ACHN (cell line): ENCODE results near the gene RAD18.
A peak's percentile ranks its signal among the peaks of the same experiment; 100 is the strongest.

Experiments
- DNase-seq: peaks from one replicate; pipeline ENCODE4 v3.0.0-alpha.2; 2015
- in situ Hi-C: cut with HindIII; loops from 2 replicates; pipeline ENCODE4 v1.10.0; 2017; ENCODE audit warnings: low sequenced_read_pairs, low pct_ligation_motif_present, low pct_unique_long_range_greater_than_20kb

Gene RAD18

DNA sequence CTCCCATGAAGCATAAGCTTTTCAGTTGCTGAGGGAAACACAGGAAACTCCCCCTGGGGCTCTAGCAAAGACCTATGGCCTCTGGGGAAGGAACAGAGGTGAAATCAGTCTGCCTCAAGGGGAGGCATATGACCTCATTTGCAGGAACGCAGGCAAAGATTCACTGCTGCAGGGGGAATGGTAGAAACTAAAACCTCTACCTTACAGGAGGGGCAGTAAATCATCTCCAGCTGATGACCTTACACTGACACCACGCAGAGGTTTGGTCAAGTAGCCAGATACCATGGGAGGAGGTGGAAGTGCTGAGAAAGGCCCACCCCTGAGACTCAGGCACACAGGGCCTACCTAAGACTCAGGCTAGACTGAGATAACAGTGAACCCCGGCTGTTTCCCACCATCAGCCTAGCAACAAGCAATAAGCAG is 81.1 kb downstream of the RAD18 start:
- in situ Hi-C loops = no loop called here
- no peak for DNase-seq

DNA sequence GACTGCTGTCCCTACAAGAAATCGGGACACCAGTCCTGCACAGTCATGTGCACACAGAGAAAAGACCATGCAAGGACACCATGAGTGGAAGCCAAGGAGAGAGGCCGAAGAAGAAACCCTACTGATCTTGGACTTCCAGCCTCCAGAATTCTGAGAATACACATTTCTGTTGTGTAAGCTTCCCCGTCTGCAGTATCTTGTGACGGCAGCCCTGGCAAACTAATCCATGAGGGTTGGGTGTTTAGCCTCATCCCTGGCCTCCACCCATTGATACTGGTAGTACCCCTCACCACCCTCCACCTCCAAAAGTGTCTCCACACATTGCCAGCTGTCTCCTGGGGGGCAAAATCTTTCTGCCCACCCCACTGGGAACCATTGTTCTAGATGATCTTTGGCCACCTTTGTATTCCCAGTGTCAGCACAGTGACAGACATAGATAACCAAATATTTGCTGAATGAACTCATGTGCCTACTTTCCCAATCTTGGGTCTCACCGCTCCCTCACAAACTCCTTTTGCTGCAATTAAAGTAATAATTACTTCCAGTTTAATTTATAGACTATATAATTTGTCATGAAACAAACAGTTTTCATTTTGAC is 83.8 kb downstream of the RAD18 start:
- in situ Hi-C loops = no loop called here
- no peak for DNase-seq

DNA sequence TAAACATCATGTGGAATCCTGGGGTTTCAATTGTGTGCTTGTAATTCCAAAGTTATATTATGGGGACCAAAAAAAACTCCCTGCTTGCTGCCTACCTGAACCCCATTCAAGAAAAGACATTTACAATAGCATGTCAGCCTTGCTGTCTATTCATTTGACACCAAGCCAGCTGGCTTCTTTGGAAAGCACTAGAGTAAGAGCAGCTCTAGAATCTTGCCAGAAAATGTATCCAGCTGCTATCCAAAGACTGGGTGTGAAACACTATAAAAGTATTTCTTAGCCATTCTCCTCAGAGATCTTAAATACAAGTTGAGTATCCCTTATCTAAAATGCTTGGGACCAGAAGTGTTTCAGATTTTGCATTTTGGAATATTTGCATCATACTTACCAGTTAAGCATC is 87.4 kb downstream of the RAD18 start:
- DNase-seq = no peak
- in situ Hi-C loops = no loop called here

DNA sequence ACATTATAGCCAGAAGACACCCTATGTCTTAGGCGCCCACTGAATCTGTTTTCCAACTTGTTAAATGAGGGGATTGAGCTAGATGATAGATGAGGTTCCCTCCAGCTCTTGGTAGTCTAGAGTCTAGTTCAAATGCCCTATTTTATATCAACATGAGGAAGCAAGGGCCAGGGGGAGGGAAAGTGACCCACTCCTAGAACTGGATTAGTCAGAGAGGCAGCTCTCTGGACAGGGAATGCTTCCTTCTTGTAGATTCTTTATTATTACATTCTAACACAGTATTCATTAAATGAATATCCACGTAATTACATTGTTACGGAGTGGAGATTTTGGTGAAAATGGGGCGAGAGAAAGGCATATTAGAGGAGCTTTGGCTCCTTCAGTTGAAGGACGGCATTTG is 89.5 kb downstream of the RAD18 start:
- in situ Hi-C loops = no loop called here
- no peak for DNase-seq

DNA sequence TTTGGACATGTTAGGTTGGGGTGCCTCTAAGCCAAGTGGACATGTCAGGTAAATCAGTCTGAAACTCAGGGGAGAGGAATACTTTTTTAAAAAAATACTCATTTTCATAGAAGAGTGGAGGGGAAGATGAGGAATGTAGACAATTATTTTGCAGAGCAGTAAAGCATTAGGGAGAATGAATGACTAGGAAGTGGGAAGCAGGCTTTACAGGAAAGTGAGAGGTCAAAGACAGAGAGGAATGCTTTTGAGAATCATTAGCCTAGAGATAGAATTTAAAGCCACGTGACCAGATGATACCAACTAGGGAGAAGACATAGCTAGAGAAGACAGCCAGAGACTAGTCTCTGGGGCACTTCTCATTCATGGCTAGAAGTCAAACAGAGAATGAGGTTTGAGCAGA is 91.0 kb downstream of the RAD18 start:
- in situ Hi-C loops = no loop called here
- peak; percentile 58 for DNase-seq

DNA sequence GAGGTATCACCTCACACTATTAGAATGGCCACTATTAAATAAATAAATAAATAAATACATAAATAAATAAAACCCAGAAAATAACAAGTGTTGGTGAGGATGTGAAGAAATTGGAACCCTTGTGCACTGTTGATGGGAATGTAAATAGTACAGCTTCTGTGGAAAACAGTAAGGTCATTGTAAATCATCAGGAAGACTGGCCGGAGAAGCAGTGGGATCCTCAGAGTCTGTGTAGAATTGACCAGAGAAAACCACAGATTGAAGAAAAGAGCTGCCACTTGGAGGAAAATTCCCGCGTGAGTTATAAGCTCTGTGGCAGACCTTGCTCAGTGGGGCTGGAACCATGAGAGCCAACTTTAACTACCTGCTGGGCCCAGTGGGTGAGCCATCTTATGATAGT is 92.0 kb downstream of the RAD18 start:
- DNase-seq = no peak
- in situ Hi-C loops = no loop called here

DNA sequence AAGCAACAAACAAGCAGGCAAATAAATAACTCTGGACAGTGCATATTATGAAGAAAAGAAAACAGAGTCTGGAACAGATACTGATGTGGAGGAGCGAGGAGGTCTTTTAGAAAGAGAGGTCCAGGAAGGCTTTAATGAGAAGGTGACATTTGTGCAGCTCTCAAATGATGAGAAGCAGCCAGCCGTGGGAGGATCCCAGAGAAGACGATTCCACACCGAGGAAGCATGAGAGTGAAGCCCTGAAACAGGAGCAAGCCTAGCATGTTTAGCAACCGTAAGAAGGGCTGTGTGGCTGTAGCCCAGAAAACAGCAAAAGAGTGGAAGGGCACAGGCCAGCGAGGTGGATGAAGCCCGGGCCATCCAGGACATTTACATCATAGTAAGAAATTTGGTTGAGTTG is 93.1 kb downstream of the RAD18 start:
- no peak for DNase-seq
- in situ Hi-C loops = no loop called here

DNA sequence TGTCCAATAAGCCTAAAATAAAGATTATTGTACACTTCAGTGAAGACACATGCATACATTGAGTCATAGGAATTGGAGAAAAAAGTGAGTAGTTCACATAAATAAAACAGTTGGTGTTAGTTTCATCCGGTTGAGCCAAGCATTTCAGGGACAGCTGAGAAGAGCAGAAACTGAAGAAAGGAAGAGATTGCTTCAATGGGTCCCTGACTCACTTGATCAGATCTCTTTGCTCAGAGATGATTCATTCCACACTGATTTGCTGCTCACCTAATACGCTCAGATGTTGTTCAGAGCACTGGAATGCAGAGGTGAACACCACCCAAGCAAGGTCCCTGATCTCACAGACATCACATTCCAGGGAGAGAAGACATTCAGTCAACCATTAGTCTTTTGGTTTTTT is 93.7 kb downstream of the RAD18 start:
- DNase-seq = peak; percentile 97
- in situ Hi-C loops = no loop called here

DNA sequence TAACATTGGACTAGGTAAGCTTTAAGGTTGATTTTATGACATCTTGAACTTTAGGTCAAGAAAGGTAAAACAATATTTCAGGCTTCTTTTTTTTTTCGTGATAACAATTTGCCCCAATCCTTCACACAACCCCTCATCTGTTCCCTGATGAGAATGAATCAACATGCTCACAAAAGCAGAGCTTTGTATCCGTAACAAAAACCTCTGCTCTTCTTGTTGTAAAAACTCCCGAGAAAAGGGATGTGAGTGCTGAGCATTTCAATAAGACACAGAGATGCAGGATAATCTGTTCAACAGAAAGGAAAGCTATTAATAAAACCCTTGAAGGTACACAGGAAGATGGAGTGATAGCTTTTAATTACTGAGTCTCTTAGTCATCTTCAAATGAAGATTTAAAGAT is 94.3 kb downstream of the RAD18 start:
- DNase-seq = peak; percentile 10
- in situ Hi-C loops = no loop called here

DNA sequence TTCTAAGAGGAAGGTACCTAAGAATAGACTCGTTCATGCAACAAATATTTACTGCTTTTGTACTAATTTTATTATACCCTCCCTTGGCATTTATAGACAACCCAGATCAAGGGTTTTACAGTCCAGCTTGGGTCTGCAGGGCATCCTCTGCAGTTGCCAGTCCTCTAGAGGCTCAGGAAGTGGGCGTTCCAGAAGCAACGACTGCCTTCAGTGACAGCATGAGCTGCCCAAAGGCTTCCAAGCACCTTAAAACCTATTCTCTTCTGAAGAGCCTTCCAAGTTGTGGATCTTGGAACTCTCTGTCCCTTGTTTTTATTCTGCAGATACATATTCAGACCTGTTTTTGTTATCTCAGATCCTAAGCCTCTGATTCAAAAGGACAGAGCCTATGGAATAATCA is 95.6 kb downstream of the RAD18 start:
- no peak for DNase-seq
- in situ Hi-C loops = no loop called here

DNA sequence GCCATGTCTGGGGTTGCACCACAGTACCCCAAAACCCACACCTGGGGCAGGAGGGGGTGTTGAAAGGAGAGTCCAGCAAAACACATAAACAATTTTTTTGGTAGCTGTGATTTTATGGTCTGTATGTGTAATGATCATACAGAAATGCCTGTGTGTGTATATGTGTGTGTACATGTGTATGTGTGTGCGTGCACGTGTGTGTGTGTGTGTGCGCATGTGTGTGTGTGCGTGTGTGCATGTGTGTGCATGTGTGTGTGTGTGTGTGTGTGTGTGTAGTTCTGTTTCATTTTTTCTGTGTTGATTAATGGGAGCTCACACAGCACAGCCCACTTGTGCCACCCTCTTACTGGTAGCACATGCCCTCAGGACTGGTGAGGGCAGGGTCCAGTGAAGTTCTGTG is 97.6 kb downstream of the RAD18 start:
- DNase-seq = no peak
- in situ Hi-C loops = no loop called here

DNA sequence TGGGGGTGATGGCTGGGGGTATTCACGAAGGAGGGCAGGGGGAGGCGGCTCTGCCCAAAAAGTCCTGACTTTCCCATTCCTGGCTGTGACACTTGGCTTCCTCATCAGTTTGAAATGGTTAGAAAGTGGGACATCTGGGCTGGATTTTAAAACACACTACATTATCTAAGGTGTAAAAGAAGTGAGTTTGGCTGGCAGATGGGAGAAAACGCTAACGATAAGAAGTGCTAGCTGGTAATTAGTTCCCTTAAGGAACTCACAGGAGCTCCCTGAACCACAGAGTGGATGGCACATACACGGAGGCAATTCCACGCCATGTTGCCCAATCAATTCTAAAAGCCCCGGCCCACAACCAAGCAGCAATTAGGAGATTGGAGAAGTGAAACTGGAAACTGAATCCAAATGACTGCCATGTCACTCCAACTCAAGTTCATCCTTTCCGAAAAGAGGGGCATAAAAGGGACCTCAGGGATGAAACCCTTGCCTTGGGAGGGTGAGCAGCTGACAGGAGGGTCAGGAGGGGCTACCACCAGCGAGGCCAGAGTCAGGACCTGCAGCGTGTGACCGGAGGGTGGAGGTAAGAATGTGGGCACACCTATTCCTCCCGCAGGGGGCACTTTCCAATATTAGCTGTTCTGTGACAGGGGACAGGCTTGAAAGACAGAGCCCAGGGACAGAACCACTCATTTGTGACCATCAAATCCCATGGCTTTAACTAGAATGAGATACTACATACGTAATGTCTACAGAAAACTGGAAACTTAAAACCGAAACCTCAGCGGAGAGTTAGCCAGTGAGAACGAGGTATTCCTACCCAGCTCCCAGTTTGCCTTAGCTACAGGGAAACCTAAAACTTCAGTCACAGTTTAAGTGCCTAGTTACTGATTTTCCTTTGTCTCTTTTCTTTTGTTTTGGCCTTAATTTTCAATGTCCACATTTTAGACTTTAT is 98.6 kb downstream of the RAD18 start:
- DNase-seq = peak; percentile 56

DNA sequence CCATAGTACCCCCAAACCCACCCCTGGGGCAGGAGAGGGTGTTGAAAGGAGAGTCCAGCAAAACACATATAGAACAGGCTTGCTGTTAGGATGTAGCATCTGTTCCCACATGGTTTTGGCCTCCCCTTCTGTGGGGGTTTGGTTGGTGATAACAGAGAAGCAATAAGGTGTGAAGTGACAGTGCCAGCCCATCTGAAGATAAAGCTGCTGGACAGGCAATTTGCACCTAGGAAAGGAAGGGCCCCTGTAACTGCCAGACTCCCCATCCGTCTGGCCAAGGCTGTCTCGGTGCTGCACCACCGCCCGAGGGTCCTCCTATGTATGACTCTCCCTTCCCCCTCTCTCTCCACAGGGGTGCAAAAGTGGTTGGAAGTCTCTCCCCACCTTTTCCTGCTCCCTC is 99.4 kb downstream of the RAD18 start:
- in situ Hi-C loops = no loop called here
- DNase-seq = no peak

More for the DNA sequence above, 98.6 kb downstream of the RAD18 start:
- in situ Hi-C loops = no loop called here

DNA sequence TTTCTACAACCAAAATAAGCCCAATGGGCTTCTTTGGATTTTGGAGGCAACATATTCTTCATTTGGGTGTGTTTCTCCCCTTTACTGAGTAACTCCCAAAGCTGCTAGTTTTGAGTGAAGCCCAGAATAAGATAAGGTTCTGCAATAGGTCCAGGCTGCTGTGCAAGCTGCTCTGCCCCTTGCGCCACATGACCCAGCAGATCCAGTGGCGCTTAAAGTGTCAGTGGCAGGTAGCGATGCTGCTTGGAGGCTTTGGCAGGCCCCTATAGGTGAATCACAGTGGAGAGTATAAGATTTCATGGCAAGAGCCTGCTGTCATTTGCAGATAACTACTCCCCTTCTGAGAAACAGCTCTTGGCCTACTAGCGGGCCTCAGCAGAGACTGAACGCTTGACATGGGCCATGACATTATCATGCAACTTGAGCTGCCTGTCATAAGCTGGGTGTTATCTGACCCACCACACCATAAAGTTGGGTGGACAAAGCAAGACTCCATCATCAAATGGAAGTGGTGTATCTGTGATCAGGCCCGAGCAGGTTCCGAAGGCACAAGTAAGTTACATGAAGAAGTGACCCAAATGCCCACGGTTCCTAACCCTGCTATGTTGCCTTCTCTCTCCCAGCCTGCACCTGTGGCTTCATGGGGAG is 105.4 kb downstream of the RAD18 start:
- in situ Hi-C loops = no loop called here
- DNase-seq = no peak

DNA sequence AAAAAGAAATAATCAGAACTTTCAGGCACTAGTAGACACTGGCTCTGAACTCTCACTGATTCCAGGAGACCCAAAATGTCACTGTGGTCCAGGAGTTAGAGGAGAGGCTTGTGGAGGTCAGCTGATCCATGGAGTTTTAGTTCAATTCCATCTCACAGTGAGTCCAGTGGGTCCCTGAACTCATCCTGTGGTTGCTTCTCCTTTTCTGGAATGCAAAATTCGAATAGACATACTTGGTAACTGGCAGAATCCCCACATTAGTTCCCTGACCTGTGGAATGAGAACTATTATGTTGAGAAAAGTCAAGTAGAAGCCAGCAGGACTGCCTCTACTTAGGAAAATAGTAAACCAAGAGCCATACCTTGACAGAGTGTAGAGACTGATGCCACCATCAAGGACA is 106.6 kb downstream of the RAD18 start:
- DNase-seq = no peak
- in situ Hi-C loops = no loop called here

DNA sequence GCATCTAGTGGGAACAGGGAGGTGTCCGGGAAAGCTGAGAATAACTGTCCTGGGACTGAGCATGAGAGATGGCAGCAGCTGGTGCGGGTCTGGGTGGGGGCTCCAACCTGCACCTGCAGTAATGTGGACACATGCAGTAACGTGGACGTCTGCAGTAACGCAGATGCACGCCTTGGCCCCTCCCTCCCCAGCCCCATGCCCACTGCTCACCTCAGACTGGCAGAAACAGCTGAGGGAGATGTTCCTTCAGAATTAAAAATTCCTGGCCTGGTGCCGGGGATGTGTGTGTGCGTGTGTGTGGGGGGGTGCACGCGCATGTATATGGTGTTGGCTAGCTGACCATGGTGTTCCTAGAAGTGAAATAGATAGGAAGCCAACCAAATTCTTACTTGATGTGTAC is 107.2 kb downstream of the RAD18 start:
- no peak for DNase-seq
- in situ Hi-C loops = no loop called here

DNA sequence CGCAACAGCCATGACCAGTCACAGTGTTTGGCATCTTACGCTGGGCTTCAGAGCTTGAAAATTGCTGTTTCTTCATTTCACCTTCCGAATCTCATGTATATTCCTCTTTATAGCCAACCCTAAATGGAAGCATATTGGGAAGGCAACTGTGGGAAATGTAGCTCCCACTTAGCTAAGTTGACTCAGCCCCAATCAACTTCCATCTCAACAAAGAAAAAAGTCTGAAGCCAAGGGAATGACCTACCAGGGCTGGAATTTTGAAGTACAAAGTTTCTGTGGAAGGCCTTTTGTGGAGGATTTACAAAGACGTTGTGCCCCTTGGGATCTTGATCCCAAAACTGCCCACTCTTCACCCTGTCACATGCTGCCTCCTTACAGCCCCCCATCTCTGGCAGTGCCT is 108.6 kb downstream of the RAD18 start:
- DNase-seq = no peak
- in situ Hi-C loops = no loop called here

DNA sequence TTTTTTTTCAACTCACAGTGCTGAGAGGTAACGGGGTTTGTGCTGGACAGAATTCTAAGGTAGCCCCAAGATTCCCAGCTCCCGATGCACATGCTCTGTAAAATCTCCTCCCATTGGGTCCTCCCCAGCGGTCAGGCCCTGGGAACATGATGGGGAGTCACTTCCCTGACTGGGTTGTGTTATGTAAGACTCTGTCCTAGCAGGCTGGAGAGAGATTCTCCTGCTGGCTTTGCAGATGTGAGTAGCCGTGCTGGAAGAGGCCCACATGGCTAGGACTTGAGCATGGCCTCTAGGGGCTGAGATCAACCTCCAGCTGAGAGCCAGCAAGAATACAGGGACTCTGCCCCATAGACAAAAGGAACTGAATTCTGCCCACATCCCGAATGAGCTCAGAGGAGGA is 110.2 kb downstream of the RAD18 start:
- DNase-seq = no peak
- in situ Hi-C loops = no loop called here

DNA sequence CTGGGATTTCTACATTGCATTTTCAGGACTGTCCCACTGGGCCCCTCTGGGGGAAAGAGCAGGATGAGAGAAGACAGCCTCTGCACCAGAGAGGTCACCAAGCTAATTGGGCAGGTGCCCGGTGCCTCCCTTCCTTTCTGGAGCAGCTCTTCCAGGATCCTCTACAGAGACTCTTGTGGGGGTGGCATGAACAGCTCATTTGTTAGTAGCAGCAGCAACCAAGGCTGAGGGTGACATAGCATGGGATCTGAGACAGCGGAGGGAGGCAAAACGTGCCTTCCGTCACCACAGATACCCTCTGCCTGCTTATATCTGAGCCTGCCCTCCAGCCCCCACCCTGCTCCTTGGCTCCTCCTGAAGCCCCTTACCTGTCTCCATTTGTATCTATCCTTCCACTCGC is 110.8 kb downstream of the RAD18 start:
- no peak for DNase-seq
- in situ Hi-C loops = no loop called here

DNA sequence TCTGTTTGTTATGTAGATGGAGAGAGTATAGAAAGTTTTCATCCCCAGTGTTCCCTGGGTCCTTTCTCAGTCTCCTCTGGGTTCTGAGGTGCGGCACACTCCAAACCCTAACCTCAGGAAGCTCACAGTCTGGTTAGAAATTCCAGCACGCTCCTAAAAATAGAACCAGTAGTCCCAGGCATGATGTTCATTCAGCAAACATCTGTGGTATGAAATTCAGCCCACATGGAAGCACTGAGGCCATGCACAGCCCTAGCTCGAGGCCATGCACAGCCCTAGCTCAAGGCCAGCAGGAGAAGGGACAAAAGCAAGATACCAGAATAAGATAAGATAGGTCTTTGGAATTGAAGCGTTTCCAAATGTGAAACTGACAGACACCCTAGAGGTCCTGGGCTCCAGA is 111.6 kb downstream of the RAD18 start:
- in situ Hi-C loops = no loop called here

More for the DNA sequence above, 111.6 kb downstream of the RAD18 start:
- DNase-seq = no peak
